ENCODE measurements around the gene NHLRC4. TPM values are rescaled to one million over a fixed set of nuclear protein-coding genes. Genes with fewer than 3 reads are reported as not detected.

The NHLRC4 gene
- total and polyA plus RNA-seq, 2 donors (not counting 1 experiment from before 2014, with no cell fraction given): 2.2 to 4.2 TPM

- no peak overlapping the region for H3K27ac Mint-ChIP-seq
- Histone ChIP-seq H3K4me3 (ENCODE audit: control extremely low read depth in 1 of 5, extremely low read depth in 1 of 5, insufficient read depth in 1 of 5, low read depth in 2 of 5, low read length in 4 of 5) (no peak overlapping the region), H3K79me2 (ENCODE audit: control insufficient read depth, insufficient read depth, low read length) (peaks cover 3% of the 10 kb centered on the region), H3K9me3 (ENCODE audit: control extremely low read depth in 1 of 3, control insufficient read depth in 2 of 3, insufficient read depth in 1 of 3, low read length in 2 of 3) (no peaks in the 10 kb centered on the region), H3K36me3 (replicated peaks in 1 of 2; ENCODE audit: control extremely low read depth in 1 of 2, control insufficient read depth in 1 of 2, extremely low read depth in 1 of 2, insufficient read depth in 2 of 2, low read length in 1 of 2) (peaks cover 0 to 8% of the 10 kb centered on the region in 2 experiments), H2AFZ (ENCODE audit: insufficient read depth, low read depth, low read length, poor library complexity, severe bottlenecking) (no peak overlapping the region), H4K20me1 (ENCODE audit: control insufficient read depth, insufficient read depth, low read length, poor library complexity, severe bottlenecking) (no peaks in the 10 kb centered on the region), H3K4me2 (replicated peaks; ENCODE audit: low read depth, low read length, poor library complexity, severe bottlenecking) (no peak overlapping the region), H3K27me3 (replicated peaks in 1 of 4; ENCODE audit: control extremely low read depth in 1 of 4, control insufficient read depth in 3 of 4, insufficient read depth in 4 of 4, low read length in 3 of 4) (no peaks in the 10 kb centered on the region), H3K4me1 (ENCODE audit: control insufficient read depth in 2 of 2, insufficient read depth in 2 of 2, low read length in 2 of 2) (no peaks in the 10 kb centered on the region), H3K9ac (ENCODE audit: low read length) (no peak overlapping the region), H3K27ac (ENCODE audit: low read length in 2 of 2) (no peak overlapping the region)
- no peaks in the 10 kb centered on the region for H3K9me3 Mint-ChIP-seq (ENCODE audit: insufficient read depth)
- no peak overlapping the region for H3K4me3 Mint-ChIP-seq
- H3K4me1 Mint-ChIP-seq: no peaks in the 10 kb centered on the region
- POLR2A ChIA-PET: no interaction called here
- TF ChIP-seq EZH2 (IDR thresholded peaks at IDR 0.05; ENCODE audit: borderline replicate concordance, insufficient read depth, low read depth, low read length, poor library complexity, severe bottlenecking): no peak
- no peak for TF ChIP-seq CTCF (IDR thresholded peaks at IDR 0.05)
- CTCF ChIA-PET: no interaction called here
- no peaks in the 10 kb centered on the region for H3K27me3 Mint-ChIP-seq
- intact Hi-C loops (cut with micrococcal nuclease): no loop called here
- WGBS (ENCODE audit: insufficient coverage): 99% methylated on average over 28 of the region's 28 CpGs
- no peak for DNase-seq
- no peak for ATAC-seq (ENCODE audit: low read depth)
Measured at GRCh38 chr16:551210-551609, 15.6 kb upstream of the NHLRC4 start.

DNA sequence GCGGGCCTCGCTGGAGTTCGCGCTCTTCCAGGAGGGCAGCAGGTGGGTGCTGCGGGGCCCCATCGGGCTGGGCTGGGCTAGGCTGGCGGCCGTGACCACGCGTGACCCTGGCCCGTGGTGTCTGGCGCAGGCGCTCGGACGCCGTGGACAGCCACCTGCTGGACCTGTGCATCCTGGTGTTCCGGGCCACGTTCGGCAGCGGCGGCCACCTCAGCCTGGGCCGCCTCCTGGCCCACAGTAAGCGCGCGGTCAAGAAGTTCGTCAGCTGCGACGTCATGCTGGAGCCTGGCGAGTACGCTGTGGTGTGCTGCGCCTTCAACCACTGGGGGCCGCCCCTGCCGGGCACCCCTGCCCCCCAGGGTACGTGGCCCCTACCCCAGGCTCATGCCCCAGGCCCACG lies 14.6 kb upstream of the NHLRC4 start:
- CTCF ChIA-PET: no interaction called here
- H3K27ac Mint-ChIP-seq: no peak overlapping the region

More for the DNA sequence above, 14.6 kb upstream of the NHLRC4 start:
- Histone ChIP-seq H3K4me2 (replicated peaks; ENCODE audit: low read depth, low read length, poor library complexity, severe bottlenecking) (no peak overlapping the region), H3K79me2 (ENCODE audit: control insufficient read depth, insufficient read depth, low read length) (peaks cover 3% of the 10 kb centered on the region), H4K20me1 (ENCODE audit: control insufficient read depth, insufficient read depth, low read length, poor library complexity, severe bottlenecking) (no peaks in the 10 kb centered on the region), H3K9ac (ENCODE audit: low read length) (no peak overlapping the region), H3K4me3 (ENCODE audit: control extremely low read depth in 1 of 5, extremely low read depth in 1 of 5, insufficient read depth in 1 of 5, low read depth in 2 of 5, low read length in 4 of 5) (no peak overlapping the region), H3K9me3 (ENCODE audit: control extremely low read depth in 1 of 3, control insufficient read depth in 2 of 3, insufficient read depth in 1 of 3, low read length in 2 of 3) (no peaks in the 10 kb centered on the region), H3K27me3 (replicated peaks in 1 of 4; ENCODE audit: control extremely low read depth in 1 of 4, control insufficient read depth in 3 of 4, insufficient read depth in 4 of 4, low read length in 3 of 4) (no peaks in the 10 kb centered on the region), H3K27ac (ENCODE audit: low read length in 2 of 2) (no peak overlapping the region), H3K4me1 (ENCODE audit: control insufficient read depth in 2 of 2, insufficient read depth in 2 of 2, low read length in 2 of 2) (no peaks in the 10 kb centered on the region), H3K36me3 (replicated peaks in 1 of 2; ENCODE audit: control extremely low read depth in 1 of 2, control insufficient read depth in 1 of 2, extremely low read depth in 1 of 2, insufficient read depth in 2 of 2, low read length in 1 of 2) (peaks cover 0 to 8% of the 10 kb centered on the region in 2 experiments), H2AFZ (ENCODE audit: insufficient read depth, low read depth, low read length, poor library complexity, severe bottlenecking) (no peak overlapping the region)
- POLR2A ChIA-PET: no interaction called here
- TF ChIP-seq EZH2 (IDR thresholded peaks at IDR 0.05; ENCODE audit: borderline replicate concordance, insufficient read depth, low read depth, low read length, poor library complexity, severe bottlenecking): no peak
- no peak for TF ChIP-seq CTCF (IDR thresholded peaks at IDR 0.05)
- Mint-ChIP-seq H3K4me1 (no peaks in the 10 kb centered on the region), H3K9me3 (ENCODE audit: insufficient read depth) (no peaks in the 10 kb centered on the region), H3K4me3 (no peak overlapping the region), H3K27me3 (no peaks in the 10 kb centered on the region)
- ATAC-seq (ENCODE audit: low read depth) (no peak), DNase-seq (no peak)
- intact Hi-C loops (cut with micrococcal nuclease): no loop called here
- WGBS (ENCODE audit: insufficient coverage): 95% methylated on average over 35 of the region's 35 CpGs
